Hepatocyte (in vitro differentiated cells): ENCODE measurements around the gene MVB12B.

Experiments
- CTCF ChIP-seq: fragments of 200-600 bp; sonication (generic); IDR thresholded peaks from 2 replicates; pipeline ENCODE4 v1.5.1; 2016; ENCODE audit warnings: antibody characterized with exemption, mild to moderate bottlenecking; ENCODE audit not compliant: poor library complexity
- EZH2 ChIP-seq: fragments of 200-600 bp; sonication (generic); IDR thresholded peaks from 2 replicates; pipeline ENCODE4 v1.6.1; 2016; ENCODE audit warnings: antibody characterized with exemption, mild to moderate bottlenecking, borderline replicate concordance
- EZH2phosphoT487 ChIP-seq: fragments of 200-600 bp; sonication (generic); IDR thresholded peaks from one replicate; pipeline ENCODE4 v1.6.1; 2018; ENCODE audit warnings: antibody characterized with exemption, mild to moderate bottlenecking, low read depth, moderate library complexity; ENCODE audit not compliant: unreplicated experiment, severe bottlenecking

- TF ChIP-seq CTCF (no peak), EZH2 (no peak), EZH2phosphoT487 (no peak)
These were observed 46.1 kb downstream of the MVB12B start for GRCh38 chr9:126372716-126373115.
